ENCODE measurements around the gene CNTN5.

CNTN5 gene

DNA sequence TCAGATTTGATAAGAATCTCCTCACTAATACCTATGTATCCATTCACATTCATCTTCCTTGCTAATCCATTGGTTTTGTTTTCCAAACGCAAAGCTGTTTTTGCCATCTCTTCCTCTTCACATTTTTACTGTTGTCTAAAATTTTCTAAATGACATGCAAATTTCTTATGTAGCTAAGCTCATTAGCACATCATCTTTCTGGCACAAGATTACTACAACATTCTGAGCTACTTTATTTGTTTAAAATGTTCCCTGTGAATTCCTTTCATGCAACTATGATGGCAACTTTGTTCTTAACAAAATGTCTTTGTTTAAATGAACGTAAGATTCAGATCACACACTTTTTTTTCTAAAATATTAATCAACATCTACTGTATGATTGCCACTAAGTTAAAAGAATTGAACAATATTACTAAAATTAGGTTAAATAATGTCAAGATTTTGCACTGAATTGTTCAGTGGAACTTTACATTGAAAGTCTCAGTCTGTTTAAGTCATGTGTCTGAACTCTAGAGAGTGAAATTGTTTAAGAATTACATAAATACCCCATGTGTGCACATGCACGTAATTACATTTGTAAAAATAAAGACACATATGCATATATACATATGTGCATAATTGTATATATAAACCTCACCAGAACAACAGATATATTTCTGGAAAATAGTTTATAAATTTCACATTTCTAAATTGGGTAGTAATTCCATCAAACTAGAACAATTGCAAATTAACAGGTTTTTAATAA is 688.4 kb downstream of the CNTN5 start (continued):
- TF ChIP-seq, protein P1, sequence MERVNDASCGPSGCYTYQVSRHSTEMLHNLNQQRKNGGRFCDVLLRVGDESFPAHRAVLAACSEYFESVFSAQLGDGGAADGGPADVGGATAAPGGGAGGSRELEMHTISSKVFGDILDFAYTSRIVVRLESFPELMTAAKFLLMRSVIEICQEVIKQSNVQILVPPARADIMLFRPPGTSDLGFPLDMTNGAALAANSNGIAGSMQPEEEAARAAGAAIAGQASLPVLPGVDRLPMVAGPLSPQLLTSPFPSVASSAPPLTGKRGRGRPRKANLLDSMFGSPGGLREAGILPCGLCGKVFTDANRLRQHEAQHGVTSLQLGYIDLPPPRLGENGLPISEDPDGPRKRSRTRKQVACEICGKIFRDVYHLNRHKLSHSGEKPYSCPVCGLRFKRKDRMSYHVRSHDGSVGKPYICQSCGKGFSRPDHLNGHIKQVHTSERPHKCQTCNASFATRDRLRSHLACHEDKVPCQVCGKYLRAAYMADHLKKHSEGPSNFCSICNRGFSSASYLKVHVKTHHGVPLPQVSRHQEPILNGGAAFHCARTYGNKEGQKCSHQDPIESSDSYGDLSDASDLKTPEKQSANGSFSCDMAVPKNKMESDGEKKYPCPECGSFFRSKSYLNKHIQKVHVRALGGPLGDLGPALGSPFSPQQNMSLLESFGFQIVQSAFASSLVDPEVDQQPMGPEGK (tag by site-specific recombination; IDR thresholded peaks at IDR 0.05) = no peak
- TF ChIP-seq, protein P2, sequence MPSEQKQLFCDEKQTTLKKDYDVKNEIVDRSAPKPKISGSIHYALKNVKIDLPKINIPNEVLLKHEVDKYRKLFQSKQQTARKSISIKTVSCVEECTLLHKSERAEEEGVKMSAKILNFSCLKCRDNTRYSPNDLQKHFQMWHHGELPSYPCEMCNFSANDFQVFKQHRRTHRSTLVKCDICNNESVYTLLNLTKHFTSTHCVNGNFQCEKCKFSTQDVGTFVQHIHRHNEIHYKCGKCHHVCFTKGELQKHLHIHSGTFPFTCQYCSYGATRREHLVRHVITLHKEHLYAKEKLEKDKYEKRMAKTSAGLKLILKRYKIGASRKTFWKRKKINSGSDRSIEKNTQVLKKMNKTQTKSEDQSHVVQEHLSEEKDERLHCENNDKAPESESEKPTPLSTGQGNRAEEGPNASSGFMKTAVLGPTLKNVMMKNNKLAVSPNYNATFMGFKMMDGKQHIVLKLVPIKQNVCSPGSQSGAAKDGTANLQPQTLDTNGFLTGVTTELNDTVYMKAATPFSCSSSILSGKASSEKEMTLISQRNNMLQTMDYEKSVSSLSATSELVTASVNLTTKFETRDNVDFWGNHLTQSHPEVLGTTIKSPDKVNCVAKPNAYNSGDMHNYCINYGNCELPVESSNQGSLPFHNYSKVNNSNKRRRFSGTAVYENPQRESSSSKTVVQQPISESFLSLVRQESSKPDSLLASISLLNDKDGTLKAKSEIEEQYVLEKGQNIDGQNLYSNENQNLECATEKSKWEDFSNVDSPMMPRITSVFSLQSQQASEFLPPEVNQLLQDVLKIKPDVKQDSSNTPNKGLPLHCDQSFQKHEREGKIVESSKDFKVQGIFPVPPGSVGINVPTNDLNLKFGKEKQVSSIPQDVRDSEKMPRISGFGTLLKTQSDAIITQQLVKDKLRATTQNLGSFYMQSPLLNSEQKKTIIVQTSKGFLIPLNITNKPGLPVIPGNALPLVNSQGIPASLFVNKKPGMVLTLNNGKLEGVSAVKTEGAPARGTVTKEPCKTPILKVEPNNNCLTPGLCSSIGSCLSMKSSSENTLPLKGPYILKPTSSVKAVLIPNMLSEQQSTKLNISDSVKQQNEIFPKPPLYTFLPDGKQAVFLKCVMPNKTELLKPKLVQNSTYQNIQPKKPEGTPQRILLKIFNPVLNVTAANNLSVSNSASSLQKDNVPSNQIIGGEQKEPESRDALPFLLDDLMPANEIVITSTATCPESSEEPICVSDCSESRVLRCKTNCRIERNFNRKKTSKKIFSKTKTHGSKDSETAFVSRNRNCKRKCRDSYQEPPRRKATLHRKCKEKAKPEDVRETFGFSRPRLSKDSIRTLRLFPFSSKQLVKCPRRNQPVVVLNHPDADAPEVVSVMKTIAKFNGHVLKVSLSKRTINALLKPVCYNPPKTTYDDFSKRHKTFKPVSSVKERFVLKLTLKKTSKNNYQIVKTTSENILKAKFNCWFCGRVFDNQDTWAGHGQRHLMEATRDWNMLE (tag by site-specific recombination; conservative IDR thresholded peaks at IDR 0.05; ENCODE audit: low read depth) = no peak
- TF ChIP-seq ZNF211 (tag by site-specific recombination; IDR thresholded peaks at IDR 0.05; ENCODE audit: low read depth) = no peak
- TF ChIP-seq ZNF837 (tag by site-specific recombination; IDR thresholded peaks at IDR 0.05) = no peak
- TF ChIP-seq, protein P3, sequence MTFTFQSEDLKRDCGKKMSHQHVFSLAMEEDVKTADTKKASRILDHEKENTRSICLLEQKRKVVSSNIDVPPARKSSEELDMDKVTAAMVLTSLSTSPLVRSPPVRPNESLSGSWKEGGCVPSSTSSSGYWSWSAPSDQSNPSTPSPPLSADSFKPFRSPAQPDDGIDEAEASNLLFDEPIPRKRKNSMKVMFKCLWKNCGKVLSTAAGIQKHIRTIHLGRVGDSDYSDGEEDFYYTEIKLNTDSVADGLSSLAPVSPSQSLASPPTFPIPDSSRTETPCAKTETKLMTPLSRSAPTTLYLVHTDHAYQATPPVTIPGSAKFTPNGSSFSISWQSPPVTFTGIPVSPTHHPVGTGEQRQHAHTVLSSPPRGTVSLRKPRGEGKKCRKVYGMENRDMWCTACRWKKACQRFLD (tag by site-specific recombination; IDR thresholded peaks at IDR 0.05) = no peak
- TF ChIP-seq, protein P4, sequence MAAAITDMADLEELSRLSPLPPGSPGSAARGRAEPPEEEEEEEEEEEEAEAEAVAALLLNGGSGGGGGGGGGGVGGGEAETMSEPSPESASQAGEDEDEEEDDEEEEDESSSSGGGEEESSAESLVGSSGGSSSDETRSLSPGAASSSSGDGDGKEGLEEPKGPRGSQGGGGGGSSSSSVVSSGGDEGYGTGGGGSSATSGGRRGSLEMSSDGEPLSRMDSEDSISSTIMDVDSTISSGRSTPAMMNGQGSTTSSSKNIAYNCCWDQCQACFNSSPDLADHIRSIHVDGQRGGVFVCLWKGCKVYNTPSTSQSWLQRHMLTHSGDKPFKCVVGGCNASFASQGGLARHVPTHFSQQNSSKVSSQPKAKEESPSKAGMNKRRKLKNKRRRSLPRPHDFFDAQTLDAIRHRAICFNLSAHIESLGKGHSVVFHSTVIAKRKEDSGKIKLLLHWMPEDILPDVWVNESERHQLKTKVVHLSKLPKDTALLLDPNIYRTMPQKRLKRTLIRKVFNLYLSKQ (tag by site-specific recombination; IDR thresholded peaks at IDR 0.05; ENCODE audit: borderline replicate concordance) = no peak
- no peak for TF ChIP-seq ZNF514 (tag by site-specific recombination; IDR thresholded peaks at IDR 0.05)
- TF ChIP-seq, protein P5, sequence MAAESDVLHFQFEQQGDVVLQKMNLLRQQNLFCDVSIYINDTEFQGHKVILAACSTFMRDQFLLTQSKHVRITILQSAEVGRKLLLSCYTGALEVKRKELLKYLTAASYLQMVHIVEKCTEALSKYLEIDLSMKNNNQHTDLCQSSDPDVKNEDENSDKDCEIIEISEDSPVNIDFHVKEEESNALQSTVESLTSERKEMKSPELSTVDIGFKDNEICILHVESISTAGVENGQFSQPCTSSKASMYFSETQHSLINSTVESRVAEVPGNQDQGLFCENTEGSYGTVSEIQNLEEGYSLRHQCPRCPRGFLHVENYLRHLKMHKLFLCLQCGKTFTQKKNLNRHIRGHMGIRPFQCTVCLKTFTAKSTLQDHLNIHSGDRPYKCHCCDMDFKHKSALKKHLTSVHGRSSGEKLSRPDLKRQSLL (tag by site-specific recombination; IDR thresholded peaks at IDR 0.05) = no peak
- no peak for TF ChIP-seq ZNF157 (tag by site-specific recombination; IDR thresholded peaks at IDR 0.05)
- TF ChIP-seq ZBTB21 (tag by site-specific recombination; IDR thresholded peaks at IDR 0.05) = no peak
- TF ChIP-seq, protein P6, sequence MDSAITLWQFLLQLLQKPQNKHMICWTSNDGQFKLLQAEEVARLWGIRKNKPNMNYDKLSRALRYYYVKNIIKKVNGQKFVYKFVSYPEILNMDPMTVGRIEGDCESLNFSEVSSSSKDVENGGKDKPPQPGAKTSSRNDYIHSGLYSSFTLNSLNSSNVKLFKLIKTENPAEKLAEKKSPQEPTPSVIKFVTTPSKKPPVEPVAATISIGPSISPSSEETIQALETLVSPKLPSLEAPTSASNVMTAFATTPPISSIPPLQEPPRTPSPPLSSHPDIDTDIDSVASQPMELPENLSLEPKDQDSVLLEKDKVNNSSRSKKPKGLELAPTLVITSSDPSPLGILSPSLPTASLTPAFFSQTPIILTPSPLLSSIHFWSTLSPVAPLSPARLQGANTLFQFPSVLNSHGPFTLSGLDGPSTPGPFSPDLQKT (IDR thresholded peaks at IDR 0.05; ENCODE audit: borderline replicate concordance, low read depth, low read length) = no peak
- TF ChIP-seq ZNF76 (tag by site-specific recombination; IDR thresholded peaks at IDR 0.05; ENCODE audit: borderline replicate concordance, low read depth) = no peak
- TF ChIP-seq ZNF112 (tag by site-specific recombination; IDR thresholded peaks at IDR 0.05) = no peak
- TF ChIP-seq MYNN (tag by site-specific recombination; IDR thresholded peaks at IDR 0.05; ENCODE audit: borderline replicate concordance) = no peak
- no peak for TF ChIP-seq ZNF121 (tag by site-specific recombination; IDR thresholded peaks at IDR 0.05)

All from HEK293 (cell line).